GM23338 (cell line): ENCODE measurements around the gene IGFBP5. TPM values are rescaled to one million over a fixed set of nuclear protein-coding genes. Genes with fewer than 3 reads are reported as not detected.

ENCODE experiments used
- ATAC-seq: fragments of 200-7000 bp; cut with Tn5 transposase; 3 replicates; pipeline ENCODE4 v1.9.1; 2020
- DNase-seq: peaks from one replicate; pipeline ENCODE4 v3.0.0-alpha.2; 2015; ENCODE audit warnings: low spot score
- H2AFZ ChIP-seq: fragments of 200-600 bp; sonication (generic); 2 replicates; pipeline ENCODE4 v1.8.0; 2016; ENCODE audit warnings: antibody characterized with exemption, mild to moderate bottlenecking, moderate library complexity
- H3F3A ChIP-seq: fragments of 200-600 bp; sonication (generic); replicated peaks from 2 replicates; pipeline ENCODE4 v1.8.0; 2017; ENCODE audit warnings: antibody characterized with exemption, mixed run types, low read depth
- H3K27ac ChIP-seq: fragments of 200-600 bp; sonication (generic); 2 replicates; pipeline ENCODE4 v1.6.1; 2016; ENCODE audit warnings: low read depth
- H3K27me3 ChIP-seq: fragments of 200-600 bp; sonication (generic); 2 replicates; pipeline ENCODE4 v1.8.0; 2016; ENCODE audit warnings: mild to moderate bottlenecking, mixed run types, moderate library complexity; ENCODE audit not compliant: insufficient read depth
- H3K36me3 ChIP-seq: fragments of 200-600 bp; sonication (generic); 2 replicates; pipeline ENCODE4 v1.8.0; 2016; ENCODE audit warnings: mild to moderate bottlenecking; ENCODE audit not compliant: insufficient read depth
- H3K4me1 ChIP-seq: fragments of 200-600 bp; sonication (generic); 2 replicates; pipeline ENCODE4 v1.8.0; 2016; ENCODE audit warnings: mild to moderate bottlenecking, moderate library complexity; ENCODE audit not compliant: insufficient read depth
- H3K4me2 ChIP-seq: fragments of 200-600 bp; sonication (generic); 2 replicates; pipeline ENCODE4 v1.7.1; 2017; ENCODE audit warnings: mixed run types
- H3K4me3 ChIP-seq: fragments of 200-600 bp; sonication (generic); 2 replicates; pipeline ENCODE4 v1.6.1; 2016; ENCODE audit warnings: mixed run types
- H3K79me2 ChIP-seq: fragments of 200-600 bp; sonication (generic); replicated peaks from 2 replicates; pipeline ENCODE4 v1.8.0; 2017; ENCODE audit warnings: mild to moderate bottlenecking; ENCODE audit not compliant: insufficient read depth
- H3K9me2 ChIP-seq: fragments of 200-600 bp; sonication (generic); 2 replicates; pipeline ENCODE4 v1.8.0; 2017; ENCODE audit not compliant: insufficient read depth
- H4K20me1 ChIP-seq: fragments of 200-600 bp; sonication (generic); replicated peaks from 2 replicates; pipeline ENCODE4 v1.8.0; 2017; ENCODE audit warnings: mild to moderate bottlenecking; ENCODE audit not compliant: insufficient read depth
- H3K27ac Mint-ChIP-seq: 2 replicates; pipeline ENCODE4 v1.8.0; 2020; ENCODE audit warnings: inconsistent platforms, mild to moderate bottlenecking, moderate library complexity, mixed read lengths
- H3K27me3 Mint-ChIP-seq: 3 replicates; pipeline ENCODE4 v1.8.0; 2022; ENCODE audit warnings: low read depth, mild to moderate bottlenecking, moderate library complexity, mixed read lengths, inconsistent platforms; ENCODE audit not compliant: insufficient read depth, poor library complexity
- H3K36me3 Mint-ChIP-seq: 3 replicates; pipeline ENCODE4 v1.8.0; 2021; ENCODE audit warnings: low read depth, mild to moderate bottlenecking, inconsistent platforms, moderate library complexity, mixed read lengths
- H3K4me1 Mint-ChIP-seq: 3 replicates; pipeline ENCODE4 v1.8.0; 2020; ENCODE audit warnings: mild to moderate bottlenecking, inconsistent platforms, mixed read lengths
- H3K4me3 Mint-ChIP-seq: 3 replicates; pipeline ENCODE4 v1.8.0; 2021; ENCODE audit warnings: moderate library complexity, mild to moderate bottlenecking, inconsistent platforms, mixed read lengths
- H3K9me3 Mint-ChIP-seq: 3 replicates; pipeline ENCODE4 v1.8.0; 2020; ENCODE audit warnings: moderate library complexity, mild to moderate bottlenecking, inconsistent platforms, mixed read lengths
- CREB1 ChIP-seq: fragments of 250-450 bp; sonication (Bioruptor Pico); IDR thresholded peaks from 2 replicates; pipeline ENCODE4 v1.5.0; 2020; ENCODE audit warnings: low read depth, mild to moderate bottlenecking, moderate library complexity
- CTCF ChIP-seq, 2 experiments: fragments of 200-600 bp in 1 of 2; sonication (generic) in 1 of 2; conservative IDR thresholded peaks; 2 replicates each; pipeline versions ENCODE4 v1.5.1 to v1.6.1; 2016 to 2017; ENCODE audit warnings: antibody characterized with exemption in 2 of 2, low read depth in 2 of 2, mild to moderate bottlenecking in 2 of 2, moderate library complexity in 1 of 2
- ETS1 ChIP-seq: IDR thresholded peaks from 2 replicates; pipeline ENCODE4 v1.6.1; 2016; ENCODE audit warnings: antibody characterized with exemption
- EZH2 ChIP-seq: fragments of 200-600 bp; sonication (generic); IDR thresholded peaks from one replicate; pipeline ENCODE4 v1.8.0; 2017; ENCODE audit warnings: antibody characterized with exemption, mild to moderate bottlenecking, low read depth; ENCODE audit not compliant: unreplicated experiment
- EZH2phosphoT487 ChIP-seq: fragments of 200-600 bp; sonication (generic); IDR thresholded peaks from one replicate; pipeline ENCODE4 v1.8.1; 2018; ENCODE audit warnings: antibody characterized with exemption; ENCODE audit not compliant: unreplicated experiment
- JUNB ChIP-seq: IDR thresholded peaks from one replicate; pipeline ENCODE4 v1.6.1; 2016; ENCODE audit warnings: antibody characterized with exemption; ENCODE audit not compliant: unreplicated experiment
- NANOG ChIP-seq: IDR thresholded peaks from 2 replicates; pipeline ENCODE4 v1.6.1; 2016; ENCODE audit warnings: antibody characterized with exemption, borderline replicate concordance
- POLR2AphosphoS5 ChIP-seq: IDR thresholded peaks from 2 replicates; pipeline ENCODE4 v1.6.1; 2016; ENCODE audit warnings: antibody characterized with exemption, low read depth
- REST ChIP-seq: IDR thresholded peaks from one replicate; pipeline ENCODE4 v1.6.1; 2018; ENCODE audit warnings: antibody characterized with exemption; ENCODE audit not compliant: unreplicated experiment
- STAT1 ChIP-seq: IDR thresholded peaks from one replicate; pipeline ENCODE4 v1.6.1; 2016; ENCODE audit warnings: antibody characterized with exemption; ENCODE audit not compliant: unreplicated experiment
- ZNF114 ChIP-seq: fragments of 250-450 bp; sonication (Bioruptor Pico); IDR thresholded peaks from 2 replicates; pipeline ENCODE4 v1.5.0; 2020; ENCODE audit warnings: mild to moderate bottlenecking, moderate library complexity
- ZNF331 ChIP-seq: fragments of 250-450 bp; sonication (Bioruptor Pico); IDR thresholded peaks from 2 replicates; pipeline ENCODE4 v1.5.0; 2020; ENCODE audit warnings: low read depth, mild to moderate bottlenecking, moderate library complexity
- ZNF462 ChIP-seq: fragments of 250-450 bp; sonication (Bioruptor Pico); IDR thresholded peaks from 2 replicates; pipeline ENCODE4 v1.5.0; 2020; ENCODE audit warnings: mild to moderate bottlenecking, moderate library complexity
- polyA plus RNA-seq: library from polyadenylated mRNA; unstranded; fragments of >200 nt; fragmentation: Nextera tagmentation; extraction: Ambion mirVana; gene quantifications from 2 replicates; pipeline ENCODE4 v1.2.1, GENCODE V29; 2016
- total RNA-seq: library from RNA; depleted of rRNA; stranded (reverse); fragments of >200 nt; shearing (Covaris generic); gene quantifications from 2 replicates; pipeline ENCODE4 v1.2.3, GENCODE V29; 2014

The IGFBP5 gene
- total and polyA plus RNA-seq, 2 experiments from 2014 or later: 0.70 to 2.5 TPM

GRCh38 chr2:216685327-216685875 is 9.9 kb downstream of the IGFBP5 start:
- TF ChIP-seq ZNF331 (CRISPR knock-in tag) (no peak), NANOG (no peak), REST (no peak), ZNF462 (CRISPR knock-in tag) (no peak), STAT1 (no peak), ZNF114 (CRISPR knock-in tag) (no peak), JUNB (no peak), ETS1 (no peak), POLR2AphosphoS5 (no peak), CTCF (conservative IDR thresholded peaks at IDR 0.05; ENCODE audit: low read depth in 2 of 2) (no peak), CREB1 (no peak), EZH2 (no peak), EZH2phosphoT487 (no peak)
- Histone ChIP-seq H3K4me3 (no peak overlapping the region), H2AFZ (no peak overlapping the region), H3K36me3 (no peaks in the 10 kb centered on the region), H4K20me1 (no peaks in the 10 kb centered on the region), H3K9me2 (no peaks in the 10 kb centered on the region), H3K27me3 (peaks cover 18% of the 10 kb centered on the region), H3K79me2 (no peaks in the 10 kb centered on the region), H3K27ac (no peak overlapping the region), H3K4me2 (no peak overlapping the region), H3F3A (no peaks in the 10 kb centered on the region), H3K4me1 (peaks cover 30% of the 10 kb centered on the region)
- H3K27ac Mint-ChIP-seq: no peak overlapping the region
- no peak overlapping the region for H3K4me3 Mint-ChIP-seq
- ATAC-seq (no peak), DNase-seq (no peak)
- H3K9me3 Mint-ChIP-seq: no peaks in the 10 kb centered on the region
- H3K27me3 Mint-ChIP-seq: peaks cover 25% of the 10 kb centered on the region
- peaks cover 41% of the 10 kb centered on the region for H3K4me1 Mint-ChIP-seq
- no peaks in the 10 kb centered on the region for H3K36me3 Mint-ChIP-seq
